Activated CD4-positive, alpha-beta memory T cell treated with anti-CD3 and anti-CD28 coated beads for 36 hours (primary cell): ENCODE results near the gene TGFBR2. TPM values are rescaled to one million over a fixed set of nuclear protein-coding genes. Genes with fewer than 3 reads are reported as not detected.

ENCODE experiments used
- CTCF ChIA-PET: fragments of 350-600 bp; sonication (Branson Sonifier 250); formaldehyde crosslinking; loops from one replicate; lab custom pipeline; 2021; ENCODE audit warnings: antibody characterized with exemption, inconsistent platforms; lab: Charles Lee
- POLR2A ChIA-PET: fragments of 350-600 bp; sonication (Branson Sonifier 250); formaldehyde crosslinking; loops from one replicate; lab custom pipeline; 2021; ENCODE audit warnings: antibody characterized with exemption; lab: Charles Lee
- DNase-seq: peaks from one replicate; pipeline ENCODE4 v3.0.0-alpha.2; 2020
- H3K27ac Mint-ChIP-seq: one replicate; pipeline ENCODE4 v1.8.0; 2021; ENCODE audit warnings: mixed read lengths
- H3K27me3 Mint-ChIP-seq: one replicate; pipeline ENCODE4 v1.8.0; 2021; ENCODE audit warnings: mixed read lengths
- H3K36me3 Mint-ChIP-seq: one replicate; pipeline ENCODE4 v1.8.0; 2021; ENCODE audit warnings: mixed read lengths
- H3K4me1 Mint-ChIP-seq: one replicate; pipeline ENCODE4 v1.8.0; 2021; ENCODE audit warnings: low read depth, mixed read lengths
- H3K4me3 Mint-ChIP-seq: one replicate; pipeline ENCODE4 v1.8.0; 2021; ENCODE audit warnings: mild to moderate bottlenecking, mixed read lengths
- H3K9me3 Mint-ChIP-seq: one replicate; pipeline ENCODE4 v1.8.0; 2021; ENCODE audit warnings: mixed read lengths
- intact Hi-C: fragments of 100-400 bp; cut with micrococcal nuclease; formaldehyde crosslinking; loops from one replicate; pipeline ENCODE4 v1.15.1; 2023
- total RNA-seq, 2 experiments: library from RNA; stranded (reverse); gene quantifications; one replicate each; pipeline ENCODE4 v1.2.3, GENCODE V29; 2021

The TGFBR2 gene
- total RNA-seq, 2 experiments from 2014 or later, result 36.8 to 37.0 TPM

GRCh38 chr3:30659270-30660130 is 53.1 kb downstream of the TGFBR2 start:
- intact Hi-C loops, result loop anchor here (5.0 to 10.0 kb wide), 2 partner anchors 33 to 445 kb away; no protein-coding TSS in a partner anchor
- POLR2A ChIA-PET, result interaction anchor here (1.0 to 8.2 kb wide), 11 partner anchors 7 to 48 kb away, joined by 3 to 200 read pairs (median 9); partner anchors contain the start of gene TGFBR2
- peak overlapping the region; percentile 68 for H3K4me3 Mint-ChIP-seq
- peak overlapping the region; percentile 85 for H3K27ac Mint-ChIP-seq
- peaks cover 97% of the 10 kb centered on the region for H3K4me1 Mint-ChIP-seq
- DNase-seq, result no peak
- no peaks in the 10 kb centered on the region for H3K9me3 Mint-ChIP-seq
- H3K36me3 Mint-ChIP-seq, result peaks cover 65% of the 10 kb centered on the region
- CTCF ChIA-PET, result interaction anchor here (0.9 to 2.9 kb wide), 9 partner anchors 9 to 52 kb away, joined by 3 to 18 read pairs (median 7); partner anchors contain the start of gene TGFBR2
- H3K27me3 Mint-ChIP-seq, result no peaks in the 10 kb centered on the region

- ChIA-PET CTCF (interaction anchor here (1.7 kb wide), 1 partner anchor 10 kb away, joined by 3 read pairs; no protein-coding TSS in a partner anchor), POLR2A (interaction anchor here (2.7 to 8.2 kb wide), 3 partner anchors 21 to 49 kb away, joined by 9 to 200 read pairs (median 140); partner anchors contain the start of gene TGFBR2)
- no peak overlapping the region for H3K4me3 Mint-ChIP-seq
- peaks cover 97% of the 10 kb centered on the region for H3K4me1 Mint-ChIP-seq
- H3K27ac Mint-ChIP-seq, result peak overlapping the region; percentile 85
- no peaks in the 10 kb centered on the region for H3K9me3 Mint-ChIP-seq
- no peak for DNase-seq
- H3K36me3 Mint-ChIP-seq, result peaks cover 59% of the 10 kb centered on the region
- intact Hi-C loops, result no loop called here
- no peaks in the 10 kb centered on the region for H3K27me3 Mint-ChIP-seq
Observed at GRCh38 chr3:30660136-30660535, 53.7 kb downstream of the TGFBR2 start.

GRCh38 chr3:30660656-30661055 is 54.3 kb downstream of the TGFBR2 start:
- H3K36me3 Mint-ChIP-seq, result peaks cover 58% of the 10 kb centered on the region
- ChIA-PET CTCF (interaction anchor here (1.7 kb wide), 1 partner anchor 10 kb away, joined by 3 read pairs; no protein-coding TSS in a partner anchor), POLR2A (interaction anchor here (1.0 to 8.2 kb wide), 2 partner anchors 22 to 50 kb away, joined by 3 to 200 read pairs; no protein-coding TSS in a partner anchor)
- H3K27ac Mint-ChIP-seq, result peak overlapping the region; percentile 85
- intact Hi-C loops, result no loop called here
- H3K27me3 Mint-ChIP-seq, result no peaks in the 10 kb centered on the region
- DNase-seq, result no peak
- no peaks in the 10 kb centered on the region for H3K9me3 Mint-ChIP-seq
- peak overlapping the region; percentile 36 for H3K4me3 Mint-ChIP-seq
- peaks cover 96% of the 10 kb centered on the region for H3K4me1 Mint-ChIP-seq

GRCh38 chr3:30661098-30661873 is 54.9 kb downstream of the TGFBR2 start:
- H3K27me3 Mint-ChIP-seq, result no peaks in the 10 kb centered on the region
- H3K4me1 Mint-ChIP-seq, result peaks cover 93% of the 10 kb centered on the region
- DNase-seq, result no peak
- H3K27ac Mint-ChIP-seq, result peak overlapping the region; percentile 85
- intact Hi-C loops, result no loop called here
- ChIA-PET CTCF (no interaction called here), POLR2A (interaction anchor here (1.0 to 8.2 kb wide), 2 partner anchors 22 to 50 kb away, joined by 3 to 200 read pairs; no protein-coding TSS in a partner anchor)
- peaks cover 51% of the 10 kb centered on the region for H3K36me3 Mint-ChIP-seq
- H3K4me3 Mint-ChIP-seq, result peak overlapping the region; percentile 36
- H3K9me3 Mint-ChIP-seq, result no peaks in the 10 kb centered on the region

GRCh38 chr3:30662836-30663235 is 56.4 kb downstream of the TGFBR2 start:
- no peak overlapping the region for H3K4me3 Mint-ChIP-seq
- peak overlapping the region; percentile 81 for H3K27ac Mint-ChIP-seq
- no peaks in the 10 kb centered on the region for H3K9me3 Mint-ChIP-seq
- no peak for DNase-seq
- ChIA-PET POLR2A (interaction anchor here (0.6 to 1.1 kb wide), 3 partner anchors 8 to 52 kb away, joined by 3 to 4 read pairs (median 4); no protein-coding TSS in a partner anchor), CTCF (interaction anchor here (0.8 to 1.1 kb wide), 2 partner anchors 30 to 57 kb away, joined by 4 read pairs; partner anchors contain the start of gene TGFBR2)
- H3K27me3 Mint-ChIP-seq, result no peaks in the 10 kb centered on the region
- peaks cover 41% of the 10 kb centered on the region for H3K36me3 Mint-ChIP-seq
- intact Hi-C loops, result no loop called here
- peaks cover 92% of the 10 kb centered on the region for H3K4me1 Mint-ChIP-seq

GRCh38 chr3:30663533-30664241 is 57.3 kb downstream of the TGFBR2 start:
- intact Hi-C loops, result no loop called here

GRCh38 chr3:30664459-30664858 is 58.1 kb downstream of the TGFBR2 start:
- Mint-ChIP-seq H3K4me1 (peaks cover 92% of the 10 kb centered on the region), H3K36me3 (peaks cover 46% of the 10 kb centered on the region), H3K4me3 (peak overlapping the region; percentile 50), H3K9me3 (no peaks in the 10 kb centered on the region), H3K27me3 (no peaks in the 10 kb centered on the region), H3K27ac (peak overlapping the region; percentile 81)
- intact Hi-C loops, result no loop called here
- no peak for DNase-seq
- POLR2A ChIA-PET, result no interaction called here
- CTCF ChIA-PET, result interaction anchor here (1.2 to 1.5 kb wide), 2 partner anchors 21 to 31 kb away, joined by 3 read pairs; no protein-coding TSS in a partner anchor

More at GRCh38 chr3:30663533-30664241, 57.3 kb downstream of the TGFBR2 start:
- Mint-ChIP-seq H3K36me3 (peaks cover 46% of the 10 kb centered on the region), H3K27me3 (no peaks in the 10 kb centered on the region), H3K27ac (peak overlapping the region; percentile 81), H3K4me3 (no peak overlapping the region), H3K4me1 (peaks cover 93% of the 10 kb centered on the region), H3K9me3 (no peaks in the 10 kb centered on the region)
- ChIA-PET POLR2A (interaction anchor here (0.6 to 1.1 kb wide), 2 partner anchors 9 to 53 kb away, joined by 3 to 4 read pairs; no protein-coding TSS in a partner anchor), CTCF (no interaction called here)
- DNase-seq, result no peak

- DNase-seq, result no peak
- Mint-ChIP-seq H3K36me3 (peaks cover 48% of the 10 kb centered on the region), H3K27me3 (no peaks in the 10 kb centered on the region), H3K4me3 (peak overlapping the region; percentile 23), H3K27ac (peak overlapping the region; percentile 81), H3K9me3 (no peaks in the 10 kb centered on the region), H3K4me1 (peaks cover 93% of the 10 kb centered on the region)
- ChIA-PET POLR2A (interaction anchor here (0.9 to 1.1 kb wide), 2 partner anchors 10 to 17 kb away, joined by 3 read pairs; no protein-coding TSS in a partner anchor), CTCF (interaction anchor here (0.7 to 1.5 kb wide), 3 partner anchors 21 to 31 kb away, joined by 3 to 4 read pairs (median 3); no protein-coding TSS in a partner anchor)
- intact Hi-C loops, result no loop called here
Observed at GRCh38 chr3:30664884-30665283, 58.5 kb downstream of the TGFBR2 start.

- CTCF ChIA-PET, result interaction anchor here (0.7 to 1.7 kb wide), 5 partner anchors 12 to 32 kb away, joined by 3 to 5 read pairs (median 4); no protein-coding TSS in a partner anchor
- POLR2A ChIA-PET, result interaction anchor here (0.9 to 1.1 kb wide), 2 partner anchors 10 to 16 kb away, joined by 3 read pairs; no protein-coding TSS in a partner anchor
- Mint-ChIP-seq H3K4me1 (peaks cover 92% of the 10 kb centered on the region), H3K4me3 (no peak overlapping the region), H3K27ac (peak overlapping the region; percentile 81), H3K9me3 (no peaks in the 10 kb centered on the region), H3K36me3 (peaks cover 51% of the 10 kb centered on the region), H3K27me3 (no peaks in the 10 kb centered on the region)
- intact Hi-C loops, result no loop called here
- DNase-seq, result no peak
Observed at GRCh38 chr3:30665539-30665938, 59.1 kb downstream of the TGFBR2 start.

GRCh38 chr3:30666572-30667279 is 60.3 kb downstream of the TGFBR2 start:
- peaks cover 51% of the 10 kb centered on the region for H3K36me3 Mint-ChIP-seq
- ChIA-PET CTCF (interaction anchor here (1.0 to 1.7 kb wide), 4 partner anchors 11 to 468 kb away, joined by 3 to 5 read pairs (median 4); no protein-coding TSS in a partner anchor), POLR2A (interaction anchor here (0.9 to 1.7 kb wide), 4 partner anchors 9 to 59 kb away, joined by 3 to 6 read pairs (median 3); no protein-coding TSS in a partner anchor)
- peak overlapping the region; percentile 85 for H3K27ac Mint-ChIP-seq
- H3K27me3 Mint-ChIP-seq, result no peaks in the 10 kb centered on the region
- intact Hi-C loops, result loop anchor here (1.0 to 2.0 kb wide), 2 partner anchors 8 to 16 kb away; no protein-coding TSS in a partner anchor
- H3K9me3 Mint-ChIP-seq, result no peaks in the 10 kb centered on the region
- no peak overlapping the region for H3K4me3 Mint-ChIP-seq
- peaks cover 92% of the 10 kb centered on the region for H3K4me1 Mint-ChIP-seq
- DNase-seq, result no peak
